Inferior parietal cortex (tissue), 1 donor: Measurements from ENCODE around the gene GNG8.
A peak's percentile ranks its signal among the peaks of the same experiment; 100 is the strongest.

Source experiments
- DNase-seq: peaks from one replicate; pipeline ENCODE4 v3.0.0-alpha.2; 2016; ENCODE audit errors: extremely low spot score

Gene GNG8

GRCh38 chr19:46602392-46603194, 33.4 kb downstream of the GNG8 start:
- no peak for DNase-seq

- no peak for DNase-seq
Observed at GRCh38 chr19:46601318-46602224, 34.4 kb downstream of the GNG8 start, which contains the start of gene CALM3. Gene CALM3, plus strand, starts transcription at chr19:46601330. Its CDS starts 105 bp downstream, at chr19:46601435.

GRCh38 chr19:46600384-46601317, 35.4 kb downstream of the GNG8 start:
- DNase-seq = peak; percentile 97

GRCh38 chr19:46599716-46600373, 36.2 kb downstream of the GNG8 start:
- no peak for DNase-seq

GRCh38 chr19:46598372-46598917, 37.6 kb downstream of the GNG8 start:
- DNase-seq = no peak

- DNase-seq = no peak
Observed at GRCh38 chr19:46596008-46596407, 40.0 kb downstream of the GNG8 start.

GRCh38 chr19:46591870-46592269, 44.1 kb downstream of the GNG8 start:
- no peak for DNase-seq

- DNase-seq = no peak
Observed at GRCh38 chr19:46591254-46591653, 44.7 kb downstream of the GNG8 start.

- DNase-seq = no peak
Observed at GRCh38 chr19:46587861-46588260, 48.1 kb downstream of the GNG8 start.

GRCh38 chr19:46586294-46586693, 49.7 kb downstream of the GNG8 start:
- DNase-seq = no peak

GRCh38 chr19:46585539-46585938, 50.5 kb downstream of the GNG8 start:
- no peak for DNase-seq
